NK-92 (cell line): ENCODE data around the gene PPP1R2.
"Not testable (repeated sequence)": the region's sequence is repeated elsewhere in the genome, so short reads cannot be mapped to it uniquely, and the experiment has no call there.

Experiments
- DNase-seq: peaks from one replicate; lab custom pipeline; 2025; ENCODE audit not compliant: unreplicated experiment; lab: John Stamatoyannopoulos, UW

The PPP1R2 gene

DNA sequence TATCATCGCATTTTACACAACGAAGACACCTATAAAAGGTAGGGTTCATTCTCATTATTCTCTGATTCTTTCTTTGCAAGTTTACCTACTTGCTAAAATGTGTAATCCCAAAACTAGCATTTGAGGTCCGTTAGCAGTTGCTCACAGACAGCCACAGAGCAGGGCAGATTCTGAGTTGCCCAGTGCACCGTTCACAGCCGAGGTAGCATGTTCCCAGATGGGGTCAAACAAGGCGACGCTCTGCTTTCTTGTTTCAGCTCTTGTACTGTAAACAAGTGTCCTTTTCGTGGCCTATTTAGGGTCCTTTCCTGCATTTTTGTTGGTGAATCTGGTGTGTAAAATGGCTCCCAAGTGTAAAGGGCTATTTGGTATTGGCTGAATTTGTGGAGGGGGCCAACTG is 3.1 kb downstream of the PPP1R2 start:
- DNase-seq = no peak

DNA sequence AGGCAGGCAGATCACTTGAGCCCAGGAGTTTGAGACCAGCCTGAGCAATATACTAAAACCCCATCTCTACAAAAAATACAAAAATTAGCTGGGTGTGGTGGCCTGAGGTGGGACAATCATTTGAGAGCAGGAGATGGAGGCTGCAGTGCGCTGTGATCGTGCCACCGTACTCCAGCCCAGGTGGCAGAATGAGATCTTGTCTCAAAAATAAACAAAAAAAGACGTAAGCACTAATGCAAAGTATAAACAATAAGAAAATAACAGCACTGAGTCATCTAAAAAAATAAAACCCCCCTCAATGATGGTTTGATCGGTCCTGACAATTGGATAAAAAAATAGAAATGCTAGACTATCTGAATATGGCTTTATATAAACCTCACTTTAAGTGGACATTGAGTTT is 3.6 kb downstream of the PPP1R2 start:
- no peak for DNase-seq

- no peak for DNase-seq
Measured at GRCh38 chr3:195537995-195538394, 5.1 kb downstream of the PPP1R2 start.

- no peak for DNase-seq
Measured at GRCh38 chr3:195535293-195535692, 7.8 kb downstream of the PPP1R2 start.

DNA sequence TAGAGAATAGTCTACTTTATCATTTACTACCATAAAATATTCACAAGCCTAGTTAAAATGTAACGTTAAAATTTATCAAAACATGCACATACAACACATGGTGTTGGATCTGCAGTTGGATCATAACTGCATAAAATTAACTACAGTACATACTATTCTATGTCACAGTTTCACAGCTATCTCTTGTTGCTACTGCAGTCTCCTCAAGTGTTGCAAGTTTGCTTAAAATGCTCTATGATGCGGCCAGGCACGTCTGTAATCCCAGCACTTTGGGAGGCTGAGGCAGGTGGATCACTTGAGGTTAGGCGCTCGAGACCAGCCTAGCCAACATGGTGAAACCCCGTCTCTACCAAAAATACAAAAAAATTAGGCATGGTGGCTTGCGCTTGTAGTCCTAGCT is 10.3 kb downstream of the PPP1R2 start:
- DNase-seq = no peak

- DNase-seq = no peak
Measured at GRCh38 chr3:195532345-195532744, 10.8 kb downstream of the PPP1R2 start.

- DNase-seq = no peak
Measured at GRCh38 chr3:195531683-195532082, 11.4 kb downstream of the PPP1R2 start.

DNA sequence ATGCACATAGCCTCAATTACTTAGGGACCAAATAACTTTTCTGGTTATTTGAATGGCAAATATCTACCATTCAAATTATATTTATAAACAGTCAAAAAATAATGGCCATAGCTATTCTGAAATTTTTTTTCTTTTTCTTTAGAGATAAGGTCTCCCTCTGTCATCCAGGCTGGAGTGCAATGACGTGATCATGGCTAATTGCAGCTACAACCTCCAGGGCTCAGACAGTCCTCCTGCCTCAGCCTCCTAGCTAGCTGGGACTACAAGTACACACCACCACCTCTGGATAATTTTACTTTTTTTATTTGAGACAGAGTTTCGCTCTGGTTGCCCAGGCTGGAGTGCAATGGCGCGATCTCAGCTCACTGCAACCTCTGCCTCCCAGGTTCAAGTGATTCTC is 16.6 kb downstream of the PPP1R2 start:
- DNase-seq = no peak

- DNase-seq = no peak
Measured at GRCh38 chr3:195524171-195524896, 18.8 kb downstream of the PPP1R2 start.

GRCh38 chr3:195522254-195523023 is 20.7 kb downstream of the PPP1R2 start:
- no peak for DNase-seq

- no peak for DNase-seq
Measured at GRCh38 chr3:195517030-195517429, 26.1 kb downstream of the PPP1R2 start.

GRCh38 chr3:195514610-195515235 is 28.4 kb downstream of the PPP1R2 start:
- not testable (repeated sequence) for DNase-seq

- no peak for DNase-seq
Measured at GRCh38 chr3:195512798-195513345, 30.3 kb downstream of the PPP1R2 start.

DNA sequence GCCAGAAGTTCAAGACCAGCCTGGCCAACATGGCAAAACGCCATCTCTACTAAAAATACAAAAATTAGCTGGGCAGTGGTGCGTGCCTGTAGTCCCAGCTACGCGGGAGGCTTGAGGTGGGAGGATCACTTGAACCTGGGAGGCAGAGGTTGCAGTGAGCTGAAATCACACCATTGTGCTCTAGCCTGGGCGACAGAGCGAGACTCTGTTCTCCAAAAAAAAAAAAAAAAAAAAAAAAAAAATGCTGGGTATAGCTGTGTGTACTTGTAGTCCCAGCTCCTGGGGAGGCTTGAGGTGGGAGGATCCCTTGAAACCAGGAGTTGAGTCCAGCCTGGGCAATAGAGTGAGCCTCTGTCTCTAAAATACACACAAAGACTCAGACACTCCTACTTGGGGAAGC is 32.0 kb downstream of the PPP1R2 start:
- no peak for DNase-seq

DNA sequence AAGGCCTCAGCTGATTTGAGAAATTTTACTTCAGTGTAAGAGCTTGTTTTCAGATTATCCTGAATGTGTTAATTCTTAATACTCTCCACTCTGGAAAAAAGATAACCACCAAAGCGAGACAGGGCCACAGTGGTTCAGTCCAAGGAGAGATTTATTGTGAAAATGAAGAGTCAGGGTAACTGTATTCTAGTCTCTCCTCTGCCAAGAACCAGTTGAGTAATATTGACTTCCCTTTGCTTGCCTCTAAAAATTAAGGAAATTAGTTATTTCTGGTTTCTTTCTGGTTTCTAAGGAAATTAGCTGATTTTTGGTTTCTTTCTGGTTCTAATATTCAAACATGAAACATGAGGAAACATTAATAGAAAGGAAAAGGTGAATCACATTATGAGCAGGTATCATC is 34.9 kb downstream of the PPP1R2 start:
- no peak for DNase-seq

DNA sequence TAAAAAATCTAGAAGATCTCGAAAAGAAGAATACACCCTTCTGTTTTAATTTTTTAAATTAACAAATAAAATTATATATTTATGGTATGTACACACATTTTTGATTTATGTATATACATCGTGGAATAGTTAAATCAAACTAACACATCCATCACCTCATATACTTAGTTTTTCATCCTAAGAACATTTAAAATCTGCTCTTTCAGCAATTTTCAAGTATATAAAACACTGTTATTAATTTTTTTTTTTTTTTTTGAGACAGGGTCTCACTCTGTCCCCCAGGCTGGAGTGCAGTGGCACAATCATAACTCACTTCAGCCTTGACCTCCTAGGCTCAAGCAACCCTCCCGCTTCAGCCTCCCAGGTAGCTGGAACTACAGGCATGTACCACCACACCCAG is 67.5 kb downstream of the PPP1R2 start:
- no peak for DNase-seq

- not testable (repeated sequence) for DNase-seq
Measured at GRCh38 chr3:195475116-195475515, 68.0 kb downstream of the PPP1R2 start.

GRCh38 chr3:195468841-195469240 is 74.3 kb downstream of the PPP1R2 start:
- DNase-seq = no peak

GRCh38 chr3:195468391-195468776 is 74.7 kb downstream of the PPP1R2 start:
- DNase-seq = no peak

DNA sequence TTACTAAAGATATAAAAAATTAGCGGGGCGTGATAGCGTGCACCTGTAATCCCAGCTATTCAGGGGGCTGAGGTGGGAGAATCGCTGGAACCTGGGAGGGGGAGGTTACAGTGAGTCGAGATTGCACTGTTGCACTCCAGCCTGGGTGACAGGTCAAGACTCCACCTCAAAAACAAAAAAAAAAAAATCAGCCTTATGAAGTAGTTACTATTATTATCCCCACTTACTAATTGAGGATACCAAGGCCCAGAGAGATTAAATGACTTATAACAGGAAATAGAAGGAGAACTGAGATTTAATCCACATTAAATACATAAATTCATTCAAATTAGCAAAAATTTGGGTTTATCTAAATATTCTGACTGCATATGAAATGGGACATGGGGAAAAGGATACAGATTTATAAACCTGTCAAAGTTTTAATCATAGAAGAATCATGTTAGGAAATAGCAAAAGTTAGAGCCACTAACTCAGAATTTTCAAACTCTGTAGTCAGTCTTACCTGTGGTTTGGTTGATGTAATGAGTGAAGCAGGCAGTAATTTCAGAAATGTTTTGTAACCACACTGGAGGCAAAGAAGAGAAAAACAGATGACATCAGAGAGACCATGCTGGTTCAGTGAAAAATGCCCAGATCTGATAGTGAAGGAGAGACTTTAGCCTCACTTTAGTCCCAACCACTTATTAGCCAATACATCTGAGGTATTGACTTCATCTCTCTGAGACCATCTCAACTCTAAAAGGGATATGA is 75.3 kb downstream of the PPP1R2 start:
- no peak for DNase-seq

GRCh38 chr3:195466251-195466650 is 76.9 kb downstream of the PPP1R2 start:
- no peak for DNase-seq
